HG03460 (cell line): ENCODE data around the gene WDFY2.

Experiments used
- ATAC-seq: cut with Tn5 transposase; IDR thresholded peaks from one replicate; pipeline ENCODE4 v1.9.1; 2021; ENCODE audit not compliant: unreplicated experiment

The WDFY2 gene

GRCh38 chr13:51808811-51809210, 224.5 kb downstream of the WDFY2 start:
- no peak for ATAC-seq

DNA sequence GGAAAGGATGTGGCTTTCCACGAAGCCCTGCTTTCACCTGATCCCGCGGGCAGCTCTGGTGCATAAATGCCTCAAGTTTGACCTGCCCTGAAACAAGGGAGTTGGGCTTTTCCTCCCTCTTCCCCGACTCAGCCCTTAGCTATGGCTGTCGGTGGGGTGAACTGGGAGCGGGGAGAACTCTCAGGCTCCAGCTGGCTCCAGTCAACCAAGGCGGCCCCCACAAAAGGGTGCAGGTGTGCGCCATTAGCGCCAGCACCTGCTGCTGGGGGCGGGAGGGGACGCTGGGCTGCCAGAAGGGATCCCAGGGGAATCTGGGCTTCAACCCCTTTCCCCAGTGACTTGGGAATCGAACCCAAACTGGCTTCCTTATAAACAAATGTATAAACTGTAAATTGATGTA, 226.8 kb downstream of the WDFY2 start:
- ATAC-seq, result no peak

GRCh38 chr13:51811920-51812451, 227.7 kb downstream of the WDFY2 start:
- no peak for ATAC-seq

- no peak for ATAC-seq
These were observed 229.8 kb downstream of the WDFY2 start for GRCh38 chr13:51814071-51814470.

DNA sequence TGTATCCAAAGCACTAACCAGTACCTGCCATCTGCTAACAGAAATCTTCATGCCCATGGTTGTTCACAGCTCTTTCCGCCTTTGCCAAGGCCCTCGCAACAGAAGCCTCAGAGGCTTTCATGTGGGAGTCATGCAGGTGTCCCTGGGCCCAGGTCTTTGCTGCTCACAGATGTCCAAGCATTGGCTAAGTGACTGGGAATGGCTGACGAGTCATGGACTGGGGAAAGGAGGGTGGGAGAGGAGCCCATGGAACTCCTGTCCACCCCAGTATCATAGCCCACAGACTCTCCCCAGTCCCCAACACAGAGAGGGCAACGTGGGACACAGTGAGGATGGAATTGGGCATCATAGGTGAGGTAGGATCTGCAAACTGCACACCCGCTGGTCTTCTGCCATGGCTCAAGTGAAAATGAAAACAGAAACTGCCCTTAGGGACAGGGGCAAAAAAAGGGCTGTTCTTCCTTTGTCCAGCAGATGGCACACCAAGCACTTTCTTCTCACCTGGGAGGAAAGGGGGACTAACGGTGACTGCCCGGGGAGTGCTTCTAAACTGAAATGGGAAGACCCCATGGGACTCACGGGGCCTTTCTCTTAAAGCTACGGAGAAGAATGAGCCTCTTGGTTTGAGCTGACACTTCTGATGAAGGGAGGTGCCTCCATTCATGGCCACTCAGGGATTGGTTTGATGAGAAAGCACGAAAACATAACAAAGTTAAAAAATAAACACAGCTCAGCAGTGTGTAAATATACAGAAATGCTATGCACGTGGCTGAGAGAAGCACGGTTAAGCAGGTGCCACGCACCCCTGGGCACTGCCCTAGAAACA, 230.8 kb downstream of the WDFY2 start:
- peak; percentile 69 for ATAC-seq

DNA sequence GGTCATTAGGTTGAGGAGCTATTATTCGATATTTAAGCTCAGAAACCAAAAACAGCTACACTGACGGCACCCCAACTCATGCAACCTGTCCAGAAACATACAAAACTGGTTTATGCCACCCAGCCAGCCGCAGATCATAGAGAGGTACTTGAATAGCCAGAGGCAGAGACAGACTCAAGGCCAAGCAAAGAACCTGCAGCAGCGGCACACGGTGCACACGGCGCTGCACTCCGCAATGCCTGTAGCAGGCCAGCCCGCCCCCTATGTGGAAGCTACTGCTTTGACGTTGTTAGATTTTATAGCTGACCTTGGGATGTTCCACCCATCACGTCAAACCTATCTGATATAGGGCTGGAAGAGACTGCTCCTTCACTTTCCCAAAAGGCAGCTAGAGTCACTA, 231.6 kb downstream of the WDFY2 start:
- ATAC-seq, result no peak

- no peak for ATAC-seq
These were observed 232.5 kb downstream of the WDFY2 start for GRCh38 chr13:51816604-51817249.
